BJ (cell line): ENCODE data around the gene ZFAND3. TPM values are rescaled to one million over a fixed set of nuclear protein-coding genes. Genes with fewer than 3 reads are reported as not detected.

ENCODE experiments used
- CTCF ChIA-PET: fragments of 350-600 bp; formaldehyde crosslinking; extraction: SDS; loops from one replicate; lab custom pipeline; 2021; ENCODE audit warnings: antibody characterized with exemption, inconsistent platforms; lab: Yijun Ruan, JAX
- POLR2A ChIA-PET: fragments of 300-600 bp; sonication (Branson Sonifier 250); formaldehyde crosslinking; extraction: SDS; loops from one replicate; lab custom pipeline; 2021; ENCODE audit warnings: antibody characterized with exemption; lab: Charles Lee
- DNase-seq: peaks from one replicate; pipeline ENCODE4 v3.0.0-alpha.2; 2011; ENCODE audit warnings: low read depth
- H3K27me3 ChIP-seq: 2 replicates; pipeline ENCODE4 v1.6.0; 2011; ENCODE audit warnings: low read length; ENCODE audit not compliant: control insufficient read depth, insufficient read depth
- H3K36me3 ChIP-seq: 2 replicates; pipeline ENCODE4 v1.5.1; 2011; ENCODE audit warnings: low read length; ENCODE audit not compliant: control insufficient read depth, insufficient read depth
- H3K4me3 ChIP-seq: 2 replicates; pipeline ENCODE4 v1.5.1; 2011; ENCODE audit warnings: low read depth, mild to moderate bottlenecking, control low read depth, low read length
- polyA plus RNA-seq: library from polyadenylated mRNA; depleted of rRNA; stranded (reverse); fragments of >200 nt; gene quantifications from 2 replicates; pipeline ENCODE4 v1.2.3, GENCODE V29; 2011
- TF ChIP-seq, protein P1 (sequence below): IDR thresholded peaks from 2 replicates; pipeline ENCODE4 v1.5.1; 2011; ENCODE audit warnings: low read depth, mild to moderate bottlenecking, control low read depth, inconsistent platforms, low read length, moderate library complexity; ENCODE audit not compliant: insufficient read depth

The ZFAND3 gene
- polyA plus RNA-seq, 1 experiment: 15.5 TPM

GRCh38 chr6:38055203-38055589 lies 235.7 kb downstream of the ZFAND3 start:
- no peak overlapping the region for H3K4me3 ChIP-seq
- ChIA-PET POLR2A (no interaction called here), CTCF (interaction anchor here (1.1 kb wide), 1 partner anchor 13 kb away, joined by 3 read pairs; no protein-coding TSS in a partner anchor)
- H3K36me3 ChIP-seq: no peaks in the 10 kb centered on the region
- DNase-seq: no peak
- TF ChIP-seq, protein P1, sequence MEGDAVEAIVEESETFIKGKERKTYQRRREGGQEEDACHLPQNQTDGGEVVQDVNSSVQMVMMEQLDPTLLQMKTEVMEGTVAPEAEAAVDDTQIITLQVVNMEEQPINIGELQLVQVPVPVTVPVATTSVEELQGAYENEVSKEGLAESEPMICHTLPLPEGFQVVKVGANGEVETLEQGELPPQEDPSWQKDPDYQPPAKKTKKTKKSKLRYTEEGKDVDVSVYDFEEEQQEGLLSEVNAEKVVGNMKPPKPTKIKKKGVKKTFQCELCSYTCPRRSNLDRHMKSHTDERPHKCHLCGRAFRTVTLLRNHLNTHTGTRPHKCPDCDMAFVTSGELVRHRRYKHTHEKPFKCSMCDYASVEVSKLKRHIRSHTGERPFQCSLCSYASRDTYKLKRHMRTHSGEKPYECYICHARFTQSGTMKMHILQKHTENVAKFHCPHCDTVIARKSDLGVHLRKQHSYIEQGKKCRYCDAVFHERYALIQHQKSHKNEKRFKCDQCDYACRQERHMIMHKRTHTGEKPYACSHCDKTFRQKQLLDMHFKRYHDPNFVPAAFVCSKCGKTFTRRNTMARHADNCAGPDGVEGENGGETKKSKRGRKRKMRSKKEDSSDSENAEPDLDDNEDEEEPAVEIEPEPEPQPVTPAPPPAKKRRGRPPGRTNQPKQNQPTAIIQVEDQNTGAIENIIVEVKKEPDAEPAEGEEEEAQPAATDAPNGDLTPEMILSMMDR: no peak
- no peaks in the 10 kb centered on the region for H3K27me3 ChIP-seq

DNA sequence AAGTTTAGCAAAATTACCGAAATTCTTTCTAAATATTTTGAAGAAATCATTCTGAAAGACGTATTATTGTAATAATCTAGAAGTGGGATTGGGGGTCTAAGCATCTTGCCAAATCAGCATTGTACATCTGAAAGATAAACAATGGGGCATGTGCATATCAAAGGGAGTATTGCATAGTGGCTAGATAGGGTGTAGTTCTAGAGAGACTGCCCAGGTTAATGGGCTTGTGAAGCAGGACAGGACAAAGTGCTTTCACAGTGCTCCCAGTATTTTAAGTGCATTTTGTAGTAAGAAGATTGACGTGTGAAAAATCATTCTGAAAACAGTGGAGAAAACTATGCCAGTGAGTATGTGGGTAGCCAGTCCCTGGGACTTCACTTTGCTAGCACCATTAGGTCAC lies 236.8 kb downstream of the ZFAND3 start:
- ChIA-PET POLR2A (no interaction called here), CTCF (no interaction called here)

DNA sequence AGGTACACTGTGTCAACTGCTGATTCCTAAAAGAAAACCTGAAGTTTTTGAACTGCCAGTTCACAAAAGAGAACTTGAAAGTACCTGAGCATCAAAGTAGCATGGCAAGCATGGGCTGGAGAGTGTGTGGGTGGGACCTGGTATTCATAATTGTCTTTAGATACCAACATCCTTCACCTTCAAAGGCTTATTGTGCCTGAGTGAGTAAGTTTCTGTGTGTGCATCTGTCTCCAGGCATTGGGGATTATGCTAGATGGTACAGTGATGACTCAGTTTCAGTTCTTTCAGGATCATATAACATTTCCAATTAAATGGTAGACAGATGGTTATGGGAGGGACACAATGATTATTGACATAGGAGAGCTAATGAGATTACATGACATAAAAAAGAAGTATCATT lies 238.5 kb downstream of the ZFAND3 start:
- Histone ChIP-seq H3K36me3 (peaks cover 7% of the 10 kb centered on the region; the same call in 1 of the 2 replicates), H3K27me3 (no peaks in the 10 kb centered on the region), H3K4me3 (no peak overlapping the region)
- ChIA-PET POLR2A (no interaction called here), CTCF (no interaction called here)
- no peak for DNase-seq
- TF ChIP-seq, protein P1: no peak

More for the DNA sequence above, 236.8 kb downstream of the ZFAND3 start:
- H3K27me3 ChIP-seq: no peaks in the 10 kb centered on the region
- TF ChIP-seq, protein P1: no peak
- no peak overlapping the region for H3K4me3 ChIP-seq
- no peak for DNase-seq
- no peaks in the 10 kb centered on the region for H3K36me3 ChIP-seq

- ChIA-PET POLR2A (no interaction called here), CTCF (interaction anchor here (0.6 to 0.9 kb wide), 2 partner anchors 29 to 205 kb away, joined by 3 to 4 read pairs; no protein-coding TSS in a partner anchor)
- Histone ChIP-seq H3K4me3 (no peak overlapping the region), H3K27me3 (no peaks in the 10 kb centered on the region), H3K36me3 (peaks cover 7% of the 10 kb centered on the region)
- no peak for DNase-seq
- TF ChIP-seq, protein P1: no peak
Observed at GRCh38 chr6:38062066-38062465, 242.5 kb downstream of the ZFAND3 start.

- DNase-seq: no peak
- H3K4me3 ChIP-seq: no peak overlapping the region
- TF ChIP-seq, protein P1: no peak
- CTCF ChIA-PET: interaction anchor here (0.7 kb wide), 1 partner anchor 29 kb away, joined by 3 read pairs; no protein-coding TSS in a partner anchor
- H3K36me3 ChIP-seq: peaks cover 7% of the 10 kb centered on the region
- POLR2A ChIA-PET: interaction anchor here (0.6 kb wide), 1 partner anchor 17 kb away, joined by 9 read pairs; no protein-coding TSS in a partner anchor
- H3K27me3 ChIP-seq: no peaks in the 10 kb centered on the region
Observed at GRCh38 chr6:38063973-38064372, 244.4 kb downstream of the ZFAND3 start.
